Measurements from ENCODE around the gene TRIM43B.
"Not testable (repeated sequence)": the region's sequence is repeated elsewhere in the genome, so short reads cannot be mapped to it uniquely, and the experiment has no call there.

TRIM43B gene

GRCh38 chr2:95484654-95485053, at the start of gene TRIM43B:
Gene TRIM43B, minus strand, starts transcription at chr2:95484754. Its CDS starts 2,040 bp downstream, at chr2:95482714.
- DNase-seq, result not testable (repeated sequence)

GRCh38 chr2:95531254-95531771, 46.8 kb upstream of the TRIM43B start:
- DNase-seq, result no peak

- no peak for DNase-seq
Observed at GRCh38 chr2:95530734-95531133, 46.2 kb upstream of the TRIM43B start.

- DNase-seq, result peak; percentile 22 to 35 (median 24)
Observed at GRCh38 chr2:95526360-95527341, 42.1 kb upstream of the TRIM43B start.

GRCh38 chr2:95525294-95526035, 40.9 kb upstream of the TRIM43B start:
- DNase-seq, result no peak

GRCh38 chr2:95524195-95524594, 39.6 kb upstream of the TRIM43B start:
- no peak for DNase-seq

GRCh38 chr2:95514718-95515117, 30.2 kb upstream of the TRIM43B start:
- no peak for DNase-seq

GRCh38 chr2:95514226-95514625, 29.7 kb upstream of the TRIM43B start:
- not testable (repeated sequence) for DNase-seq

GRCh38 chr2:95509408-95509807, 24.9 kb upstream of the TRIM43B start:
- no peak for DNase-seq

GRCh38 chr2:95505222-95505621, 20.7 kb upstream of the TRIM43B start:
- no peak for DNase-seq

GRCh38 chr2:95500854-95501253, 16.3 kb upstream of the TRIM43B start:
- no peak for DNase-seq

- not testable (repeated sequence) for DNase-seq
Observed at GRCh38 chr2:95492076-95492475, 7.5 kb upstream of the TRIM43B start.

GRCh38 chr2:95475025-95475424, 9.5 kb downstream of the TRIM43B start:
- not testable (repeated sequence) for DNase-seq

- DNase-seq, result not testable (repeated sequence)
Observed at GRCh38 chr2:95467984-95468383, 16.6 kb downstream of the TRIM43B start.

- not testable (repeated sequence) for DNase-seq
Observed at GRCh38 chr2:95466572-95466971, 18.0 kb downstream of the TRIM43B start.

- DNase-seq, result not testable (repeated sequence)
Observed at GRCh38 chr2:95463292-95463691, 21.3 kb downstream of the TRIM43B start.

GRCh38 chr2:95445317-95445716, 39.2 kb downstream of the TRIM43B start:
- DNase-seq, result not testable (repeated sequence)

- DNase-seq, result not testable (repeated sequence)
Observed at GRCh38 chr2:95442474-95443099, 42.0 kb downstream of the TRIM43B start.

GRCh38 chr2:95435872-95436209, 48.7 kb downstream of the TRIM43B start:
- not testable (repeated sequence) for DNase-seq

- not testable (repeated sequence) for DNase-seq
Observed at GRCh38 chr2:95435162-95435871, 49.2 kb downstream of the TRIM43B start.

- DNase-seq, result not testable (repeated sequence)
Observed at GRCh38 chr2:95434507-95435076, 50.0 kb downstream of the TRIM43B start.

- DNase-seq, result not testable (repeated sequence)
Observed at GRCh38 chr2:95433973-95434372, 50.6 kb downstream of the TRIM43B start.
